Osteoblast (primary cell): ENCODE results near the gene EREG. TPM values are rescaled to one million over a fixed set of nuclear protein-coding genes. Genes with fewer than 3 reads are reported as not detected.
"Not testable (repeated sequence)": the region's sequence is repeated elsewhere in the genome, so short reads cannot be mapped to it uniquely, and the experiment has no call there.

Source experiments
- DNase-seq: peaks from one replicate; pipeline ENCODE4 v3.0.0; 2011; ENCODE audit warnings: low spot score, mixed read lengths; ENCODE audit not compliant: insufficient read length; ENCODE audit errors: missing footprints
- H2AFZ ChIP-seq: 2 replicates; pipeline ENCODE4 v1.6.0; 2011; ENCODE audit warnings: mild to moderate bottlenecking, low read length
- H3K27ac ChIP-seq: 2 replicates; pipeline ENCODE4 v1.5.1; 2011; ENCODE audit warnings: mild to moderate bottlenecking, low read depth, low read length, moderate library complexity
- H3K27me3 ChIP-seq: 2 replicates; pipeline ENCODE4 v1.6.0; 2012; ENCODE audit warnings: mild to moderate bottlenecking, control low read depth, inconsistent platforms, low read length, moderate library complexity; ENCODE audit not compliant: insufficient read depth
- H3K36me3 ChIP-seq: 2 replicates; pipeline ENCODE4 v1.5.1; 2011; ENCODE audit warnings: mild to moderate bottlenecking, low read length, control low read depth, moderate library complexity; ENCODE audit not compliant: insufficient read depth
- H3K4me1 ChIP-seq: 2 replicates; pipeline ENCODE4 v1.5.1; 2011; ENCODE audit warnings: mild to moderate bottlenecking, low read length, control low read depth, moderate library complexity; ENCODE audit not compliant: insufficient read depth
- H3K4me2 ChIP-seq: 2 replicates; pipeline ENCODE4 v1.6.0; 2011; ENCODE audit warnings: mild to moderate bottlenecking, low read length; ENCODE audit not compliant: insufficient read depth
- H3K4me3 ChIP-seq: fragments of 200-600 bp; sonication (generic); 3 replicates; pipeline ENCODE4 v1.5.1; 2012; ENCODE audit warnings: mild to moderate bottlenecking, low read length, inconsistent platforms; ENCODE audit not compliant: insufficient read depth
- H3K79me2 ChIP-seq: 2 replicates; pipeline ENCODE4 v1.6.0; 2012; ENCODE audit warnings: mild to moderate bottlenecking, low read length, control low read depth, inconsistent platforms; ENCODE audit not compliant: insufficient read depth
- H3K9me3 ChIP-seq: 2 replicates; pipeline ENCODE4 v1.5.1; 2011; ENCODE audit warnings: low read depth, low read length, control low read depth
- H4K20me1 ChIP-seq: 2 replicates; pipeline ENCODE4 v1.6.0; 2012; ENCODE audit warnings: mild to moderate bottlenecking, low read length, control low read depth; ENCODE audit not compliant: insufficient read depth
- CTCF ChIP-seq: IDR thresholded peaks from 2 replicates; pipeline ENCODE4 v1.5.1; 2011; ENCODE audit warnings: mild to moderate bottlenecking, low read depth, low read length, moderate library complexity; ENCODE audit errors: extremely low read depth
- total RNA-seq: library from RNA; depleted of rRNA; stranded (reverse); fragments of >200 nt; gene quantifications from 2 replicates; pipeline ENCODE4 v1.2.3, GENCODE V29; 2012

EREG gene
- total RNA-seq, 1 donor = 1.1 TPM

- DNase-seq = no peak
- H3K27me3 ChIP-seq = no peaks in the 10 kb centered on the region
- peak overlapping the region; percentile 15 for H2AFZ ChIP-seq
- H3K4me1 ChIP-seq = no peaks in the 10 kb centered on the region
- TF ChIP-seq CTCF = no peak
- no peaks in the 10 kb centered on the region for H4K20me1 ChIP-seq
- no peak overlapping the region for H3K4me2 ChIP-seq
- H3K79me2 ChIP-seq = no peaks in the 10 kb centered on the region
- no peak overlapping the region for H3K4me3 ChIP-seq
- no peak overlapping the region for H3K27ac ChIP-seq
- H3K36me3 ChIP-seq = no peaks in the 10 kb centered on the region
- H3K9me3 ChIP-seq = no peaks in the 10 kb centered on the region
These were observed 25.4 kb upstream of the EREG start for GRCh38 chr4:74339501-74339900.

GRCh38 chr4:74340421-74340820 is 24.5 kb upstream of the EREG start:
- not testable (repeated sequence) for H3K4me1 ChIP-seq, H3K27ac ChIP-seq, H3K9me3 ChIP-seq, DNase-seq, H3K36me3 ChIP-seq, H4K20me1 ChIP-seq, H3K79me2 ChIP-seq, H3K4me2 ChIP-seq, H3K27me3 ChIP-seq, H3K4me3 ChIP-seq, H2AFZ ChIP-seq

GRCh38 chr4:74344031-74344430 is 20.9 kb upstream of the EREG start:
- Histone ChIP-seq H3K79me2 (no peaks in the 10 kb centered on the region), H3K36me3 (no peaks in the 10 kb centered on the region), H3K4me3 (no peak overlapping the region), H3K27ac (no peak overlapping the region), H3K4me1 (no peaks in the 10 kb centered on the region), H3K4me2 (no peak overlapping the region), H2AFZ (no peak overlapping the region), H4K20me1 (no peaks in the 10 kb centered on the region), H3K27me3 (no peaks in the 10 kb centered on the region), H3K9me3 (no peaks in the 10 kb centered on the region)
- TF ChIP-seq CTCF = no peak
- no peak for DNase-seq

- TF ChIP-seq CTCF = no peak
- Histone ChIP-seq H3K4me2 (no peak overlapping the region), H2AFZ (no peak overlapping the region), H3K27me3 (peaks cover 24% of the 10 kb centered on the region), H3K4me1 (no peaks in the 10 kb centered on the region), H3K4me3 (no peak overlapping the region), H4K20me1 (no peaks in the 10 kb centered on the region), H3K79me2 (no peaks in the 10 kb centered on the region), H3K36me3 (no peaks in the 10 kb centered on the region), H3K9me3 (no peaks in the 10 kb centered on the region), H3K27ac (no peak overlapping the region)
- no peak for DNase-seq
These were observed 11.1 kb upstream of the EREG start for GRCh38 chr4:74353858-74354257.
